H1 (cell line): ENCODE results near the gene ZNF407. TPM values are rescaled to one million over a fixed set of nuclear protein-coding genes. Genes with fewer than 3 reads are reported as not detected.

Source experiments
- CTCF ChIA-PET: fragments of 300-600 bp; sonication (Branson Sonifier 250); formaldehyde crosslinking; loops from one replicate; lab custom pipeline; 2021; ENCODE audit not compliant: partially characterized antibody; lab: Charles Lee
- POLR2A ChIA-PET: fragments of 300-600 bp; sonication (Branson Sonifier 250); formaldehyde crosslinking; loops from one replicate; lab custom pipeline; 2021; ENCODE audit warnings: inconsistent platforms; ENCODE audit not compliant: partially characterized antibody; lab: Charles Lee
- DNase-seq, 2 experiments: peaks; one replicate each; pipeline versions ENCODE4 v3.0.0 to v3.0.0-alpha.2; 2010 to 2022; ENCODE audit warnings: low spot score in 2 of 2, low read depth in 1 of 2, mixed read lengths in 1 of 2
- FAIRE-seq: peaks from 2 replicates; lab custom pipeline; 2011; peaks lifted over from hg19 to GRCh38; lab: Jason Lieb, UNC
- H2AFZ ChIP-seq: 2 replicates; pipeline ENCODE4 v1.8.1; 2012; ENCODE audit warnings: low read length, inconsistent platforms
- H2AK5ac ChIP-seq: 2 replicates; pipeline ENCODE4 v1.6.1; 2013; ENCODE audit warnings: low read depth, low read length
- H2BK120ac ChIP-seq: replicated peaks from 2 replicates; pipeline ENCODE3; 2013; ENCODE audit warnings: low read depth, low read length, inconsistent platforms
- H2BK12ac ChIP-seq: 2 replicates; pipeline ENCODE4 v1.6.1; 2013; ENCODE audit warnings: low read depth, low read length
- H2BK15ac ChIP-seq: 2 replicates; pipeline ENCODE4 v1.6.1; 2013; ENCODE audit warnings: low read length
- H2BK20ac ChIP-seq: 2 replicates; pipeline ENCODE4 v1.6.1; 2013; ENCODE audit warnings: low read length
- H2BK5ac ChIP-seq: 2 replicates; pipeline ENCODE4 v1.6.1; 2013; ENCODE audit warnings: low read depth, low read length
- H3K14ac ChIP-seq: 2 replicates; pipeline ENCODE4 v1.6.1; 2013; ENCODE audit warnings: inconsistent platforms; ENCODE audit not compliant: insufficient read length
- H3K18ac ChIP-seq: 2 replicates; pipeline ENCODE4 v1.6.1; 2013; ENCODE audit warnings: low read length; ENCODE audit errors: extremely low read depth
- H3K23ac ChIP-seq: 2 replicates; pipeline ENCODE4 v1.6.1; 2013; ENCODE audit warnings: inconsistent platforms; ENCODE audit not compliant: insufficient read length
- H3K23me2 ChIP-seq: 2 replicates; pipeline ENCODE4 v1.6.1; 2013; ENCODE audit warnings: low read depth, low read length
- H3K27ac ChIP-seq: 2 replicates; pipeline ENCODE4 v1.6.1; 2011; ENCODE audit warnings: low read depth, low read length, inconsistent platforms
- H3K27me3 ChIP-seq, 4 experiments: replicated peaks in 1 of 4; 1 replicate in 1 of 4; 2 replicates in 3 of 4; pipeline versions ENCODE4 v1.6.1 to v1.8.1; 2011 to 2013; ENCODE audit warnings: low read length in 3 of 4, mild to moderate bottlenecking in 3 of 4, inconsistent platforms in 2 of 4, mixed read lengths in 2 of 4, moderate library complexity in 1 of 4; ENCODE audit not compliant: control insufficient read depth in 3 of 4, insufficient read depth in 3 of 4; ENCODE audit errors: extremely low read depth in 1 of 4
- H3K36me3 ChIP-seq, 4 experiments: 2 replicates each; pipeline versions ENCODE4 v1.6.1 to v1.8.1; 2011 to 2013; ENCODE audit warnings: mild to moderate bottlenecking in 4 of 4, low read length in 3 of 4, moderate library complexity in 2 of 4, control low read depth in 1 of 4, inconsistent platforms in 1 of 4; ENCODE audit not compliant: insufficient read depth in 4 of 4, control insufficient read depth in 2 of 4
- H3K4ac ChIP-seq: replicated peaks from 2 replicates; pipeline ENCODE3; 2013; ENCODE audit warnings: low read length, low read depth, mixed read lengths, inconsistent platforms; ENCODE audit not compliant: insufficient read length
- H3K4me1 ChIP-seq, 4 experiments: replicated peaks in 1 of 4; 1 replicate in 1 of 4; 2 replicates in 3 of 4; pipeline versions ENCODE4 v1.6.1 to v1.8.1; 2011 to 2013; ENCODE audit warnings: low read length in 3 of 4, inconsistent platforms in 2 of 4, mixed read lengths in 1 of 4; ENCODE audit not compliant: insufficient read depth in 4 of 4, control insufficient read depth in 3 of 4
- H3K4me2 ChIP-seq, 2 experiments: 2 replicates each; pipeline versions ENCODE4 v1.6.1 to v1.8.1; 2011 to 2013; ENCODE audit warnings: low read depth in 2 of 2, low read length in 2 of 2, control low read depth in 1 of 2, inconsistent platforms in 1 of 2, mild to moderate bottlenecking in 1 of 2; ENCODE audit not compliant: insufficient read depth in 1 of 2
- H3K4me3 ChIP-seq, 4 experiments: fragments of 200-600, 300-600 bp in 1 of 4; sonication (generic), shearing (Covaris generic), sonication (Bioruptor Twin) in 1 of 4; 2 replicates each; pipeline versions ENCODE4 v1.5.1 to v1.8.1; 2011 to 2016; ENCODE audit warnings: low read length in 4 of 4, low read depth in 3 of 4, control low read depth in 2 of 4, inconsistent platforms in 2 of 4, mild to moderate bottlenecking in 2 of 4, mixed read lengths in 1 of 4, moderate library complexity in 1 of 4; ENCODE audit not compliant: insufficient read depth in 2 of 4; ENCODE audit errors: extremely low read depth in 1 of 4
- H3K56ac ChIP-seq: replicated peaks from 2 replicates; pipeline ENCODE3; 2013; ENCODE audit warnings: low read depth, mild to moderate bottlenecking, mixed read lengths, low read length, inconsistent platforms; ENCODE audit not compliant: insufficient read length
- H3K79me1 ChIP-seq: 2 replicates; pipeline ENCODE4 v1.6.1; 2013; ENCODE audit warnings: low read depth, low read length, control low read depth
- H3K79me2 ChIP-seq, 2 experiments: 2 replicates each; pipeline versions ENCODE4 v1.6.1 to v1.8.1; 2012 to 2013; ENCODE audit warnings: low read length in 2 of 2, mild to moderate bottlenecking in 2 of 2, inconsistent platforms in 1 of 2; ENCODE audit not compliant: insufficient read depth in 2 of 2, control insufficient read depth in 1 of 2
- H3K9ac ChIP-seq, 4 experiments: replicated peaks in 1 of 4; 1 replicate in 1 of 4; 2 replicates in 3 of 4; pipeline versions ENCODE4 v1.6.1 to v1.8.1; 2011 to 2013; ENCODE audit warnings: low read depth in 3 of 4, low read length in 3 of 4, control low read depth in 2 of 4, mild to moderate bottlenecking in 2 of 4, moderate library complexity in 2 of 4, inconsistent platforms in 1 of 4; ENCODE audit errors: extremely low read depth in 1 of 4
- H3K9me3 ChIP-seq, 2 experiments: 2 replicates each; pipeline versions ENCODE4 v1.6.1 to v1.8.1; 2012 to 2013; ENCODE audit warnings: mild to moderate bottlenecking in 2 of 2, moderate library complexity in 2 of 2, control low read depth in 1 of 2, inconsistent platforms in 1 of 2, low read depth in 1 of 2, low read length in 1 of 2, mixed read lengths in 1 of 2; ENCODE audit not compliant: insufficient read depth in 2 of 2
- H4K20me1 ChIP-seq, 2 experiments: replicated peaks in 1 of 2; 2 replicates each; pipeline versions ENCODE3 to v1.8.1; 2011 to 2013; ENCODE audit warnings: inconsistent platforms in 2 of 2, low read length in 2 of 2, mild to moderate bottlenecking in 1 of 2; ENCODE audit not compliant: insufficient read depth in 2 of 2, control insufficient read depth in 1 of 2
- H4K5ac ChIP-seq: 2 replicates; pipeline ENCODE4 v1.6.1; 2013; ENCODE audit warnings: low read length, low read depth, mixed read lengths, inconsistent platforms; ENCODE audit not compliant: insufficient read length
- H4K8ac ChIP-seq: 2 replicates; pipeline ENCODE4 v1.8.0; 2013; ENCODE audit warnings: mild to moderate bottlenecking, moderate library complexity, low read length, inconsistent platforms; ENCODE audit not compliant: insufficient read depth; ENCODE audit errors: extremely low read depth
- H4K91ac ChIP-seq: replicated peaks from 2 replicates; pipeline ENCODE3; 2013; ENCODE audit warnings: low read length, mixed read lengths, inconsistent platforms; ENCODE audit not compliant: insufficient read length
- ATF2 ChIP-seq: IDR thresholded peaks from 2 replicates; pipeline ENCODE4 v1.6.1; 2012; ENCODE audit warnings: low read length, inconsistent platforms
- BACH1 ChIP-seq: IDR thresholded peaks from 2 replicates; pipeline ENCODE4 v1.6.1; 2012; ENCODE audit warnings: low read length, improper control_type of control experiment
- CREB1 ChIP-seq: IDR thresholded peaks from 2 replicates; pipeline ENCODE4 v1.6.1; 2012; ENCODE audit warnings: inconsistent platforms
- E2F6 ChIP-seq: IDR thresholded peaks from 2 replicates; pipeline ENCODE4 v1.6.1; 2012; ENCODE audit warnings: inconsistent platforms
- EZH2 ChIP-seq: fragments of 200-600 bp; sonication (generic); IDR thresholded peaks from 2 replicates; pipeline ENCODE4 v1.7.1; 2012; ENCODE audit warnings: low read depth, mild to moderate bottlenecking, moderate library complexity, low read length, inconsistent platforms; ENCODE audit not compliant: severe bottlenecking
- JUND ChIP-seq: IDR thresholded peaks from 2 replicates; pipeline ENCODE4 v1.6.1; 2011; ENCODE audit warnings: mild to moderate bottlenecking, improper control_type of control experiment, low read length
- KDM5A ChIP-seq: fragments of 200-600 bp; IDR thresholded peaks from 2 replicates; pipeline ENCODE4 v1.7.1; 2012; ENCODE audit warnings: mild to moderate bottlenecking, low read length, inconsistent platforms, mixed read lengths
- NANOG ChIP-seq: IDR thresholded peaks from 2 replicates; pipeline ENCODE4 v1.6.1; 2011; ENCODE audit warnings: low read length, low read depth, mild to moderate bottlenecking, inconsistent platforms; ENCODE audit not compliant: insufficient read depth, poor library complexity, severe bottlenecking
- SRF ChIP-seq: IDR thresholded peaks from 2 replicates; pipeline ENCODE4 v1.6.1; 2011; ENCODE audit warnings: mild to moderate bottlenecking, low read depth, low read length, moderate library complexity
- TEAD4 ChIP-seq: IDR thresholded peaks from 2 replicates; pipeline ENCODE4 v1.6.1; 2012; ENCODE audit warnings: low read depth, low read length, inconsistent platforms, mixed read lengths
- WGBS, 2 experiments: shearing (Covaris generic) in 1 of 2; methylation state at CpG; one replicate each; pipeline versions ENCODE4 v1.1.6 to v1.1.7; 2013 to 2015; ENCODE audit warnings: low lambda C conversion rate in 2 of 2, mixed read lengths in 2 of 2, inconsistent platforms in 1 of 2, low coverage in 1 of 2, missing lambda C conversion rate in 1 of 2; ENCODE audit not compliant: insufficient replicate concordance in 2 of 2, insufficient coverage in 1 of 2, insufficient read length in 1 of 2; ENCODE audit errors: extremely low coverage in 1 of 2, missing lambda C conversion rate in 1 of 2; 5-methylcytosine and 5-hydroxymethylcytosine counted together
- polyA plus RNA-seq, 7 experiments: library from polyadenylated mRNA; depleted of rRNA in 3 of 7; stranded (reverse) in 5 of 7; unstranded in 2 of 7; fragments of >200 nt in 5 of 7; fragments of 200-250 nt in 2 of 7; gene quantifications; 1 replicate in 5 of 7; 2 replicates in 1 of 7; 4 replicates in 1 of 7; pipeline versions ENCODE4 v1.2.1 to v1.2.3, GENCODE V29; 2011 to 2013; ENCODE audit warnings: missing spikeins in 2 of 7, mixed read lengths in 2 of 7
- total RNA-seq: library from RNA; stranded (reverse); fragmentation: NEBNext Ultra II Directional; extraction: Animal tissue kit (Norgen Biotek cat#: 25700); gene quantifications from 2 replicates; pipeline ENCODE4 v1.2.1, GENCODE V29; 2021

The ZNF407 gene
- total and polyA plus RNA-seq, 2 of the 8 experiments (the other 6 are each of a cell fraction or from before 2014, with no cell fraction given): 1.5 to 6.8 TPM

- Histone ChIP-seq H3K18ac (no peak overlapping the region), H3K14ac (no peak overlapping the region), H3K56ac (no peak overlapping the region), H3K27me3 (no peaks in the 10 kb centered on the region), H2BK20ac (no peak overlapping the region), H3K23me2 (no peaks in the 10 kb centered on the region), H2BK5ac (no peak overlapping the region), H3K4me3 (no peak overlapping the region), H3K79me2 (no peaks in the 10 kb centered on the region), H4K5ac (no peak overlapping the region), H3K79me1 (no peaks in the 10 kb centered on the region), H2BK120ac (no peak overlapping the region), H2AK5ac (no peak overlapping the region), H3K36me3 (no peaks in the 10 kb centered on the region), H2AFZ (no peak overlapping the region), H3K9ac (no peak overlapping the region), H4K20me1 (no peaks in the 10 kb centered on the region), H3K4me2 (no peak overlapping the region), H3K27ac (no peak overlapping the region), H4K91ac (no peak overlapping the region), H4K8ac (no peak overlapping the region), H2BK15ac (no peak overlapping the region), H3K9me3 (no peaks in the 10 kb centered on the region), H2BK12ac (no peak overlapping the region), H3K4ac (no peak overlapping the region), H3K23ac (no peak overlapping the region), H3K4me1 (peaks cover 0 to 4% (median 0%) of the 10 kb centered on the region in 4 experiments; a peak in 2 of 7 replicates)
- POLR2A ChIA-PET: no interaction called here
- WGBS, 2 experiments: 87% methylated on average over 14 of the region's 16 CpGs; no CpG with 5 or more reads in 1 of the 2 experiments
- FAIRE-seq (no peak), DNase-seq (no peak)
- CTCF ChIA-PET: interaction anchor here (0.6 to 3.5 kb wide), 4 partner anchors 9 to 144 kb away, joined by 3 to 14 read pairs (median 4); partner anchors contain the start of gene TSHZ1
- TF ChIP-seq E2F6 (no peak), TEAD4 (no peak), ATF2 (no peak), EZH2 (no peak), BACH1 (no peak), JUND (no peak), NANOG (no peak), SRF (no peak), KDM5A (no peak), CREB1 (no peak)
These were observed 468.6 kb downstream of the ZNF407 start for GRCh38 chr18:75066021-75066880.
